Stimulated activated CD8-positive, alpha-beta memory T cell treated with anti-CD3 and anti-CD28 coated beads, Interleukin-7, amount 100 ng/mL, for 24 hours (primary cell): Measurements from ENCODE around the gene FNDC3B.
A peak's percentile ranks its signal among the peaks of the same experiment; 100 is the strongest.

Experiments
- DNase-seq: peaks from one replicate; pipeline ENCODE4 v3.0.0-alpha.2; 2020; ENCODE audit warnings: low read depth

Gene FNDC3B

DNA sequence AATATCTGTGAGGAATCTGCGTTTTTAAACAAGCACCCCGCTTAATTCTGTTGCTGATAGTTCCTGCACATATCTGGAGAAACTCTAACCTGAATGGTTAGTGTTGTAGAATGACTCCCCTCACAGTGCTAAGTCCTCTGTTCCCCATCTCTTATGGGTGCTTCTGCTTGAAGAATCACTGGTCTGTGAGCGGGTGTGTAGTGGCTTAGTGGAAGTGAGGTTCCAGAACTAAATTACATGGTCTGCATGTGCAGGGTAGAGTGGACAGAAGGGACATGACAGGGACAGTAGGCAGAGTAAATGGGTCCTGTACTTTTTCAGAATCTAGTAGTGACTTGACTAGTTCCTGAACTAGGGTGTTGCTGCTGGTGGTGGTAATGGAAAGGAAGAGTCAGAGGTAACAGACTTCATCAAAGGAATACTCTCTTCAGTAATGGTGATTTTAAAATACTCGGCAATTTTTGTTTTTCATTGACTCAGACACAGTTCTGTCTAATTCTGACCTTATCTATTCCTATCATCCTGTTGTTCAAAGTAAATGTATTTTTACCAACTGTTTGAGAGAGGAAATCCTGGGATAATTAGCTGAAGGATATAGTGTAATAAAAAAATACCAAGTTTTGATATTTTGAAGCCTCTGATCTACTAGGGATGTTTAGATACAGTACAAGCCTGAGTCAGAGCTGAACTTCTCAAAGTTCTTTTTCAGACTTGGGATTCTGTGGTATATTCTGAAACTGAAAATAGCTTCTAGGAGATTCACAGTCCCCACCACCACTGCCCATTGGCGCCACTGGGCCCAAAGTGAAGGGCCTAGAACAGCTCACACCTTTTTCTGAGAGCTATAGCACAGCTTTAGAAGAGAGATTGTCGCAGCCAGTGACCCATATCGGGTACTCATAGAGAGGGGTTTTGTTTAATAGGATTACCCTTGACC is 55.5 kb downstream of the FNDC3B start:
- DNase-seq, result no peak

DNA sequence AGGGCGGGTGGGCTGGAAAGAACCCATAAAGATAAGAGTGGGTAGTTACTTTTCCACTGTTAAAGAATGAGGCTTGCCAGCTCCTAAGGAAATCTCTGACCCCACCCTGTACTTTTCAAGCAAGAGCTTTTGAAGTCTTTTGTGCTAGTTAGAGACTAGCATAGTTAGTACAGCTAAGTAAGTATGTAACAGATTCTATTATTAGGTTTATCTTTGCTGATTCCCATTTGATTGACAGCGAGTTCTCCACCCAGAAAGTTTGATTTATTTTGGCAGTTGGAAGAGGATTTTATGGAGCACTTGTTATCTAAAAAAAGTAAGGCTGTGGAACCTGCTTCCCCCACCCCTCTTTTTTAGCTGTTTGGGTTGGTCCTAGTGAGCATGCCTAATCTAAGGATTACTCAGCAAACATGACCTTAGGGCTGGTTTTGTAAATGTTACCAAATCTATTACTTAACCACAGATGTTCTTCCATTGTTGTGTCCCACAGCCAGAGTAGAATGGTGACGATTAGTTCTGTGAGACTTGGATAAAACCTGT is 57.6 kb downstream of the FNDC3B start:
- DNase-seq, result no peak

DNA sequence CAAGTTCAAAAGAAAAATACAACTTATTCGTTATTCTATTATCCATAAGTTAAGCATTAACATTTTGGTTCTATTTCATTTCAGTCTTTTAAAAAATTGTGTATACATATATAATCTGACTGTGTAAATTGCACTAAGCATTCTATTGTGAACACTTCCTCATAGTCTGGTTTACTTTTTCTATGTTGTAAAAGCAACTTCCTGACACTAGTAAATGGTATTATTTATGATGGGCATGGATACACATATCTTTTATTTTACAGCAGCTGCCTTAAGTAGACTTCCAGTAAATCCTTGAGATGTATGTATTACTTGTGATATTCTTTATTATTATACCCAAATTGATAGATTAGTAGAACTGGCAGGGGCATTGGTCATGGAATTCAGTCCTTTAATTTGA is 58.2 kb downstream of the FNDC3B start:
- no peak for DNase-seq

DNA sequence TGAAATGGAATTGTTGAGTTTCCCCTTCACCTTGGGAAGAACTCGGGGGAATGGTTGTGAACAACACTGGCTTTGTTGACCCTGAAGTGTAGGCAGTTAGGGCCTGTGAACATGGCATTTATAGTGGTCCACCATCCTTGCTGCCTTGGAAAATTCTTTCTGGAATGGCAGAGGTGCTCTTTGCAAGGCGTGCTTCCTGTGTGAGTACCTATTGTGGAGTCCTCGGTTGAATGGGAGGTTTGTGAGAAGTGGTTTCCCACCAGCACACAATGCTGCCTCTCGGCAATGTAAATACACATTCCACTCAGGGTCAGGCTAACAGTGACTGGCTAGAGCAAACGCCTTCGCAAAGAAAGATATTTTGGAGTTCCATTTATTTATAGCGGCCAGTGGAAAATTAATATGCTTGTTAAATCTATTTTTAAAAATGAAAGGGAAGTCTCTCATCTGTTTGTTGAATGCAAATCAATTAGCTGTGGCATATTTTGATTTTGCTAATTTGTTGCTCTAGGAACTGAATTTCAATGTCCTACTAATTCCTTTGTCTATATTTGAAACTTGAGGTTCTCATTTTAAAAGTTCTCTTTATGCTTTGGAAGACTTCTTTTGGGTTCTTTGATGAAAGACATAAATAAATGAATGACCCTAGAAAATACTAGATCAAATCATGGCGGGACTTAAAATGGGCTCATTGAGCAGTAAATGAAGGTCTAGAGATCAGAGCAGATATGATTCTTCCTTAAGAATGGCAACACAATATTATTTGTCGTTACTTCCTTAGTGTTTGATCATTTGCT is 59.5 kb downstream of the FNDC3B start:
- DNase-seq, result no peak

DNA sequence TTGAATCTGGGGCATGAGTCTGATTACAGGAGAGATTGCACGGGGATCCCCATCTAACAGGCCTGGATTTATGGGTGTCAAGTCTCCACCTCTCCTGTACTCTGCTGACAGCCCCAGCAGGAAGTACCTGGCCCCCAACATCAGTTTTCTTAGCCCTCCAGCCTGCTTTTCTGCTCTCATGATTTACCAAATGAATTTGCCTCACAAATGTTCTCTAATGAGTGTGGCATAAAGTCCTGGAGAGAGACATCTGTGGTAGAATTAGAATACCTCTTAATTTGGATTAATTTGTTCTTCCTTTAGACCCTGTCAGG is 60.1 kb downstream of the FNDC3B start:
- no peak for DNase-seq

DNA sequence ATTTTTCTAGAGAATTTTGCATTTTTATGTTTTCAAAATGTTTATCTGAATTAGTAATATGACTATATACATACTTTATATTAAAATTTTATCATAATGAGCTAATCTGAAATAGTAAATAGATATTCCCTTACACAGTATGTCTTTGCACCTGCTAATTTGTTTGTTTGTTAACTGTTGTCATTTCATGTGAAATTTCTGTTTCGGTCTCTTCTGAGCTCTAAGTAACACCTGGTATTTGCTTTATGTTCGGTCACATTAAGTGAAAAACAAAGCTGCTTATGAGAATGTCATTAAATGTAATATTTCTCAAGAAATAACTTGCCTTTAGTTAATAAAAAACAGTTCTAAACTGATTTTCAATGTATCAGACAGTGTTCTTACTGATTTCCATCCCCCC is 61.1 kb downstream of the FNDC3B start:
- DNase-seq, result no peak

DNA sequence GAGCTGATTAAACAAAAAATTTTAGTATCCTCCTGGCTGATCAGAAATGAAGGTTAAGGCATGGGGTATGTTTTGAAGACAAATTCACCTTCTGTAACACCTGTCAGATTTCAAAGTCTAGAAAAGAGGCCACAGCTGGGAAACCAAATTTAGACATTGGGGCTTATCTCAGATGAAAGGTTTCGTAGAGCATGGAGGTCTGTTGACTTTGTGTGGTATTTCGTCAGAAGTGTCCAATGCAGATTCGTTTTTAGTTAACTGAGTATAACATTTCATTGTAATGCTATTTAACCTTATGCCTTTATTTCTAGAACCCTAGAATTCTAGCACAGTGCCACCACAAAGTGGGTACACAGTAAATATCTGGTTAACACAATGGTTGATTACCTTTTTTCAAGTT is 61.7 kb downstream of the FNDC3B start:
- no peak for DNase-seq

DNA sequence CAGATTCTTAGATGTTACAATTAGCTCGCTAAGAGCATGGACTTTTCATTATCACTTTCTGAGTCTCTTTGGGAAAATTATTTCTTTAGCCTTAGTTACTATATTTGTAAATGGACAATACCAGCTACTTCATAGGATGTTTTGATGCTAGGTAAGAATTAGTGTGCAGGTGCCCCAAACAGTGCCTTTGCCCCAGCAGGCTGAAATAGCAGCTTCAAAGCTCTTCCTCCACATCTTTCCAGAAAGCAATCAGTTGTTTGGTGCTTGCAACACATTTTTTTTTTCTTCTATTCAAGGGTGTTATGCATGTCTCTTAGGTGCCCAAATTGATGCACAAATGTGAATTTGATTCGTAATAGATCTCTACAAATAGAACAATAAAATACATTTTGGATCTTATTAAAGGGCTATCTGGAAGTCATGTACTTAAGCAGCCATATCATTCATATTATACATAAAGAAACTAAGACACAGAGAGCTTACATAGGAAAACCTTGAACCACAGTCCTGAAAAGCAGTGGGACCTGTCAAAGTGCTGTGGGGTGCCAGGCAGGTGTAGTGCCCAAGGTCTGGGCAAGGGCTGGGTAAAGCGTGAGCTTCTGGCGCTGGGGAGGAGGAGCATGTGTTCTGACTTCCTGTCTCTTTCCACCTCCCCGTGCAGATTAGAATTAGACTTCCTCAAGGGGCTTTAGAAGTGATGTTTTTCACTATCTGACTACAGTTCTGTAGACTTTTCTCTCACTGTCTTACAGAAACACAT is 62.9 kb downstream of the FNDC3B start:
- DNase-seq, result no peak

DNA sequence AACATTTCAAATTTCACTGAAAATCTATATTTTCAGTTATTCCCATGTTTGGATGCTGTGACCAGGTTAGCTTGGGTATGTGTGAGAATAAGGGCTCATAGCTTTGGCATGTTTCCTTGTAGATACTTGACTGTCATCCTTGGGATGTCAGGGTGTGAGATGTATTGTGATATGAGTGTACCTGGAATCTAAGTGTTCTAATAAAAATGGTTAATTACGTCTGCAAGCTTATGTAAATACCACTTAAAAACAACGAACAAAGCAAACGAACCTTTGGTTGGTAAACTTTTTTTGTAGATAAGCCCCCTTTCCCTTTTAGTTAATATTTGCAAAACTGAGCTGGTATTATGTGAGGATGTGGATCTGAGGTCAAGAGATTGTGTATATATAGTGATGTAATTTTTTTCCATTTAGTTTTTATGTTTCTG is 63.5 kb downstream of the FNDC3B start:
- no peak for DNase-seq

DNA sequence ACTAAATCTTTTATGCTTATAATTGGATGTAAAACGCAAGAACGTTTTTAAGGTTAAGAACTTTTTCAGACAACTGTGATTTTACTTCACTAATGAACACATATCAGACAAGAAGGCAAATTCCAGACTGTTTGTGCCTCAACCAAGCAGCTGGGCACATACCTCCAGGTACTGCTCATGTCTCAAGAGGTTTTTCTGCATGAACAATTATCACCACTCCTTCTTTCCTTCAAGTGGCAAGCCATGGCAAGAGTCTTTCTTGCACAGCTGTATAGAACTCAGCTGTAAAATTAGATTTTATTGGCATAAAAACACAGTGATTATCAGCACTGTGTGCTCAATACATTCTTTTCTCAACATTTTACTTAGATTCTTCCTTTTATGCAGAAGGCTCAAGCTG is 64.3 kb downstream of the FNDC3B start:
- DNase-seq, result no peak

DNA sequence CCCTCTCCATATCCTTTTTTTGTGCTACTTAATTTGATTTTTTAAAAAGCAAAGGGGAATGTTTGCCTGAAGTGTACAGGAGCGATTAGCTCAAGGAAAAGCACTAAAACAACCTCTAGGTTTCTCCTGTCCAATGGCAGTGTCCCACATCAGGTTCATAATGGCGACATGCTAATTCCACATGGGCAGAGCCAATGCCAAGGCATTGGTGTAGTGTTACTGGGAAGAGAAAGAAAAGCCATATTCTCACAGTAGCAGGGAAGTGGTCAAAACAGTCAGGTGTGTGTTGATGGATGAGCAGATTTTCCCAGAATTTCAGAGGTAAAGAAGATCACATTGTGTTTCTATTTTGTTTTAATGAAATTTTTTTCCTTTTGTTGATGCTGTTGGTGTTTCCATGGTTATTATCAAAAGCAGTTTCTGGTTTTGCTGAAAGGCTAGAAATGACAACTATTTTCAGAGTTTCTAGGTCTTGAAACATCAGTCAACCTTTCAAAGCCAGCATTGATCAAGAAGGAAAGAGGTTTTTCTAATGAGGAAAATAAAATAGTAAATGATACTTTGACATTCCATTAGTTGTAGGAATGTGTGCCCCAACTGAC is 65.2 kb downstream of the FNDC3B start:
- no peak for DNase-seq

DNA sequence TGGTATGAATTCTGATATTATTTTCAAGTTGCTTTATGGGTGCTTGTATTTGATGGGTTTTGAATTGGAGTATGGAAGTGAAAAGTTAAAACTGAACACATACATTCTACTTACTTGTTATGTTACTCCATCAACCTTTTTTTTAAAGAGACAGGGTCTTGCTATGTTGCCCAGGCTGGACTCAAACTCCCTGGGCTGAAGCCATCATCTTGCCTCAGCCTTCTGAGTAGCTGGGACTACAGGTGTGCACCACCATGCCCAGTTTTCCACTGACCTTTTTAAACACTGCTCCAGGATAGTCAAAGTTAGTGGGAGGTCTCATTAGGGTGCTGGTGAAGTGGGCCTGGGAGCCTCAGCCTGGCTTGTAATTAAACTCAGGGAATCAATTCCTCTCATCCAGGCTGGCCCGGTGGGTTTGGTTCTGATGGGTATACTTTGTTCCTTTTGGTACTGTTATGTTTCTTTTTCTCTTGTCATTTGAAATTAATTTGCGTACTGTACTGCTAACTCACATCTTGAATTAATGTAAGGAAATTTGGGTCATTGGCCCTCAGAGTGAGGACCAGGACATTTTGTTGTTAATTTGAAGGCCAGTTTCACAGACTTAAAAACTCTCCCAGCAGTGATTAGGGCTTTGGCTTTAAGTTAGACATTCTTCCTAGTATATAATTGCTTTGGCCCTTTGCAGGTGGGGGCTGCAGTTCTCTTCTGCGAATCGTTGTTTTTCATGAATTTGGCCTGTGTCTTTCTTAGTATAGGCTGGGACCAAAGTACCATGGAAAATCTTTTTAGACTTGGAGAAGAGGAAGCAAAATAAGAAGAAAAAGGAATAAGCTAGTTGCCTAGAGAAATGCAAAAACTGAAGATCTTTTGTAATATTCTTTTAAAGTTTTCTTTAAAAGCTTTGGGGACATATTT is 66.9 kb downstream of the FNDC3B start:
- DNase-seq, result no peak

DNA sequence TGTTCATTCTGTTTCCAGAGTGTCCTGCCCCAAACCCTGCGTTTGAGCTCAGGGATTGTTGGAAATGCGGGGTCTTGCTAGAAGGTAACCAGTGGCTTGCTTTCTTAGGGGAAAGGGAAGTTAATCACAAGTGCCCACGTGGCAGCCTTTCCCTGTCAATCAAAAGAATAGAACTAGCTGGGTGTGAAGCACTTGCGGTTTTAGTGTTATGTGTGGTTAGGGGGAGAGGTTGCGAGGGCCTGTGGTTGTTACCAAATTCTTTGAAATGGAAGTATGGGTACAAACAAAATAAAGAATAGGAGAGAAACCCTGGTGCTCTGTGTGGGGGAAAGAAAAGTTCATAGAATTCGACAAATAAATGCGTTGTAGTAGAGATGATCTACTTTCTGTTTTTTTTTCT is 67.6 kb downstream of the FNDC3B start:
- DNase-seq, result no peak

DNA sequence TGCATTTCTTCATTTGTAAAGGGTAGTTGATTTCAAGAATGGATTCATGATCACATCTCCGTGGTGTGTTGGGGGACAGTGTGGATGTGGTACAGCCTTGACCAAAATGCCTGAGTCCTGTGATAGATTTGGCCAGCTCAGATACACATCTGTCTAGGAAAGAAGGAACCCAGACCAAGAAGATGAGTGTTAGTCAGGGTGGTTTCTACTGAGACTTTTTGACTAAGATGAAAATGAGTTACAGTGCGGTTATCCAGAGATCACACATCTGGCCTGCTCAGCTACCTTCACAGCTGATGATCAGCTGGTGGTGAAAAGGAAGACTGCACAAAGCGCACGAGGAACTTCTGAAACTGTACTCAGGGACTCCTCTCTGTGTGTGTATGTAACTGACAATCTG is 68.0 kb downstream of the FNDC3B start:
- peak; percentile 21 for DNase-seq

DNA sequence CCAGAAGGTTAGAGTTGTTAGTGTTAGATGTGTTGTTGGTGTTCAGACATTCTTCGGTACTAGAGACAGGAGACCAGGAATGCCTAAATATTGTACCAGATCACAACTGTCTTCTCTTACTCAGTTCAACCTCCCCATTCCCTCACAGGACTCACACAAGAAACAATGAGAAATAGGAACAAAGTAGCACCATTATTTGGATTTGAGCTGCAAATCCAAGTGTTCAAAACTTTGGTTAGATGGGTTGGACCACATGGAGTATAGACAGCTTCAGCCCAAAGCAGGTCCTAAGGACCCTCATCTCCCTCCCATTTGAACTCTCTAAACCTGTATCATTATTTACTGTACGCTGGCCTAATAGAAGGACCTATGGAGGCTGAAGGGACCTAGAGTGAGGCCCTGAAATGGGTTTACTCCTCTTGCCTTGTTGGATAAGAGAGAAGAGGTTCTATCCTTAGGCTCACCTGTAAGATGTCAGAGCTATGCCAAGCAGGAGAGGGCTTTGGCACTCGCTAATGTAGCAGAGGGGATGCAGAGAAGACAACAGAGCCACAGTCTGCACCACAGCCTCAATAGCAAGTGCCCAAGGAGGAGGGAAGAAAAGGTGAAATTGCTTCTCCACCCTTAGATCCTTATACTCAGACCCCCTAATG is 70.9 kb downstream of the FNDC3B start:
- DNase-seq, result no peak

DNA sequence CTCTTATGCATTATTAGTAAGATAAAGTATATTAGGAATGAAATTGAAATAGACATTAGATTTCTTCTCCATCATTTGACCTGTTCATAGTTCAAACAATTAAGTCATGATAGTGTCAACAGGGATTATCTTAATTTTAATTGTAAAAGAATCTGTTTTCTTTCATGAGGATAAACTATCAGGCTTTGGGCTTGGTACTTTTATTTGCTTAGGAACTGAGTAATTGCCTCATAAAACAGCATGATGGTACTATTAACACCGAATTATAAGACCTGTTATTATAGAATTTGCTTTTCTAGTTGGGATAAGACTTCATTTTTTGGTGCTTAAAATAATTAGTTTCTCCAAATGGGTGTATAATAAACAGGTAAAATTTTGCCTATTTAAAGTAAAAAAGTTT is 71.8 kb downstream of the FNDC3B start:
- no peak for DNase-seq

DNA sequence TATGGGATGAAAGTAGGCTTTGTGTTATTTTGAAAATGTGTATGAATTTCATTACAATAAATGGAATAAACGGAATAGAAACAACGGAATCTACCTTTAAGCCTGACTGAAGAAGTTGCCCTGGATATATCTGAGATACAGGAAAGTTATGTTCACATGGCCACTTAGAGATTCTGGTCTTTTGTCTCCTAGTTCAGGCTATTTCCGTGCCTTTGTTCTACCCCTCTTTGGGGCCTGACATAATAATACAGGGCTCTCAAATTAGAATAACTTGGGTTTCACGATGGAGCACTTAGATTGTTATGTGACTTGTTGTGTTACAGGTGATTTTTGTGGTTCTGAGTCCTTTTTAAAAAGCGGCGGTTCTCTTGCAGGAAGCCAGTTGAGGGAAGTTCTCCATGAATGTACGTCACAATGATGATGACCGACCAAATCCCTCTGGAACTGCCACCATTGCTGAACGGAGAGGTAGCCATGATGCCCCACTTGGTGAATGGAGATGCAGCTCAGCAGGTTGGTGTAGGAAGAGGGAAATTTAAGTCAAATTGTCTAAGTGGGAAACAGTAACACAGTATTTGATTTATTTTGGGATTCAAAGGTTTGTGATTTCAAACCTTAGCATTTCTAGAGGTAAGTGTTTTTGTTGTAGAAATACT is 72.8 kb downstream of the FNDC3B start:
- no peak for DNase-seq

DNA sequence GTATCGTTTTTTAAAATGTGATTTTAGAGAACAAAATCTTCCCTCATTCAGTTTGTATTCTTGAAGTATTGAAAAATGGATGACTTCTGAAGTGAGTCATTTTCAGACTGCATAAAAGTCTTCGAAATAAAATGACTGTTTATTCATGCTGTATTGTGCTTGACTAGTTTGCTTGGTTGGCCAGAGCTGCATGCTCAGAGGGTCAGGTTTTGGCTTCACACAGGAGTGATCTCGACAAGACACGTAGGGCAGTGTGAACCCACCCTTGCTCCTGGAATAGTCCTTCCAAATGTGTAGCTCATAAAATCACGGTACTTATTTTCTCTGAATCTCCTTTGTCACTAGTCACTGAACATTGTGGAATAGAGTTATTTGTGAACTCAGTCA is 73.3 kb downstream of the FNDC3B start:
- no peak for DNase-seq

DNA sequence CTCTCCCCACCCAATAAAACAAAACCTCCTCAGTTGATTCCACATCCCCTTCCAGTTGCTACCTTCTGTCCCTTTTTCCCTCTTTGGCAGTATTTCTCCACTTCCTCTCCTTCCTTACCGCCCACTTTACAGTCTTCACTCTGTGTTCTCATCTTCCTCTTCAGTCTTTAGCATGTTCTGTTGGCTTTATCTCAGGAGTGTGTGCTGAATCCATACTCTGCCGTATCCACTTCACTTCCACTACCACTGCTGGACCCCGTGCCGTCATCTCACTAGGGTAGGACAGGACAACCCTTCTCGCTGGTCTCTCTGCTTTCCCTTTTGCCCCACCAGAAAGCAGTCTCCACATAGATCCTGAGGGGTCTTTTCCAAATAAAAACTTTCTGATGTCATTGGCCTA is 74.3 kb downstream of the FNDC3B start:
- no peak for DNase-seq

DNA sequence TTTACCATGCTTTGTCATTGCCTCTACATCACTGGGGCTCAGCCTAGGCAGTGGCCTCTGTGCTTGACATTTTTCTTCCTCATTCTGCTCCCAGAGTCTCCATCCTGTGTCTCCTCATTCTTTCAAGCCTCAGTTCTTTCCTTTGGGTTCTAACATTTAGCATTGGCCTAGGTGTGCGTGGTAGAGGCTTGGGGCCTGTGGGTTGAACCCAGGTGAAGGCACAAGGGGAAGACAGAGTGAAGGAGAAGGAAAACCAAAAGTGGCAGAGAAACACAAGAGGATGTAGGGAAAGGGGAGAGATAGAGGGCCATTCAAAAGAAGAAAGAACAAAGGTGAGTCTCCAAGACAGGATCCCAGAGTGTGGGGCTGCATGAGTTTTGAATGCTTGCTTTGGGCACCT is 75.7 kb downstream of the FNDC3B start:
- DNase-seq, result no peak
